Measurements from ENCODE around the gene SLC12A5.
A peak's percentile ranks its signal among the peaks of the same experiment; 100 is the strongest.
"Not testable (repeated sequence)": the region's sequence is repeated elsewhere in the genome, so short reads cannot be mapped to it uniquely, and the experiment has no call there.

The SLC12A5 gene

GRCh38 chr20:46089417-46090388, 60.7 kb downstream of the SLC12A5 start, which contains the start of gene NCOA5:
Gene NCOA5, minus strand, starts transcription at chr20:46089962. Its CDS starts 10,538 bp downstream, at chr20:46079424.
- Histone ChIP-seq H3K9me3 (ENCODE audit: control insufficient read depth, insufficient read depth, low read length) (no peaks in the 10 kb centered on the region), H3K79me2 (ENCODE audit: control insufficient read depth, low read length) (peaks cover 48% of the 10 kb centered on the region), H3K27ac (ENCODE audit: low read depth, low read length) (peak within 1 kb of the TSS; percentile 59), H3K4me1 (ENCODE audit: control insufficient read depth, low read length) (peaks cover 33% of the 10 kb centered on the region), H3K27me3 (ENCODE audit: control insufficient read depth, low read length) (no peaks in the 10 kb centered on the region), H4K20me1 (ENCODE audit: control insufficient read depth, insufficient read depth, low read depth, low read length) (peaks cover 31% of the 10 kb centered on the region), H3K36me3 (ENCODE audit: control insufficient read depth, low read length) (peaks cover 25% of the 10 kb centered on the region), H3K4me2 (ENCODE audit: low read length) (peak within 1 kb of the TSS; percentile 79), H3F3A (ENCODE audit: control insufficient read depth, insufficient read depth) (no peaks in the 10 kb centered on the region), H3K4me3 (ENCODE audit: low read length) (peak within 1 kb of the TSS; percentile 94), H3K9me2 (replicated peaks; ENCODE audit: control insufficient read depth, low read length) (no peaks in the 10 kb centered on the region)
- TF ChIP-seq EZH2phosphoT487 (IDR thresholded peaks at IDR 0.05; ENCODE audit: borderline replicate concordance, low read length): no peak
- TF ChIP-seq CTCF (IDR thresholded peaks at IDR 0.05; ENCODE audit: low read depth, low read length, poor library complexity, severe bottlenecking): peak; percentile 33

GRCh38 chr20:46091622-46092535, 62.9 kb downstream of the SLC12A5 start:
- H3K27me3 ChIP-seq (ENCODE audit: control insufficient read depth, low read length); H3K4me3 ChIP-seq (ENCODE audit: low read length); H3F3A ChIP-seq (ENCODE audit: control insufficient read depth, insufficient read depth); H3K4me2 ChIP-seq (ENCODE audit: low read length); H3K27ac ChIP-seq (ENCODE audit: low read depth, low read length); H3K9me3 ChIP-seq (ENCODE audit: control insufficient read depth, insufficient read depth, low read length); H3K9me2 ChIP-seq (replicated peaks; ENCODE audit: control insufficient read depth, low read length): not testable (repeated sequence)
- peaks cover 26% of the 10 kb centered on the region for H3K79me2 ChIP-seq (ENCODE audit: control insufficient read depth, low read length)
- H3K36me3 ChIP-seq (ENCODE audit: control insufficient read depth, low read length): peaks cover 13% of the 10 kb centered on the region
- peaks cover 25% of the 10 kb centered on the region for H3K4me1 ChIP-seq (ENCODE audit: control insufficient read depth, low read length)
- peaks cover 14% of the 10 kb centered on the region for H4K20me1 ChIP-seq (ENCODE audit: control insufficient read depth, insufficient read depth, low read depth, low read length)

- H3K27me3 ChIP-seq (ENCODE audit: control insufficient read depth, low read length): peaks cover 9% of the 10 kb centered on the region
- peaks cover 7% of the 10 kb centered on the region for H3K36me3 ChIP-seq (ENCODE audit: control insufficient read depth, low read length)
- H3K9me3 ChIP-seq (ENCODE audit: control insufficient read depth, insufficient read depth, low read length): no peaks in the 10 kb centered on the region
- no peaks in the 10 kb centered on the region; the same call in 1 of the 2 replicates for H3F3A ChIP-seq (ENCODE audit: control insufficient read depth, insufficient read depth)
- peaks cover 9% of the 10 kb centered on the region for H3K4me1 ChIP-seq (ENCODE audit: control insufficient read depth, low read length)
- no peak for TF ChIP-seq CTCF (IDR thresholded peaks at IDR 0.05; ENCODE audit: low read depth, low read length, poor library complexity, severe bottlenecking)
- TF ChIP-seq EZH2phosphoT487 (IDR thresholded peaks at IDR 0.05; ENCODE audit: borderline replicate concordance, low read length): no peak
- H3K27ac ChIP-seq (ENCODE audit: low read depth, low read length): no peak overlapping the region
- H3K4me2 ChIP-seq (ENCODE audit: low read length): no peak overlapping the region
- H3K9me2 ChIP-seq (replicated peaks; ENCODE audit: control insufficient read depth, low read length): no peaks in the 10 kb centered on the region
- peaks cover 10% of the 10 kb centered on the region for H3K79me2 ChIP-seq (ENCODE audit: control insufficient read depth, low read length)
- peaks cover 5% of the 10 kb centered on the region for H4K20me1 ChIP-seq (ENCODE audit: control insufficient read depth, insufficient read depth, low read depth, low read length)
- H3K4me3 ChIP-seq (ENCODE audit: low read length): no peak overlapping the region
Observed at GRCh38 chr20:46093531-46093930, 64.5 kb downstream of the SLC12A5 start.
